Heart left ventricle (tissue), 13 donors: ENCODE results near the gene ARL8B.

ENCODE experiments used
- POLR2A ChIP-seq, 2 donors: fragments of 450-650 bp; IDR thresholded peaks; one replicate each; pipeline ENCODE4 v1.6.1; 2017; ENCODE audit warnings: antibody characterized with exemption in 2 of 2, mild to moderate bottlenecking in 2 of 2, moderate library complexity in 2 of 2
- TF ChIP-seq, protein P1 (sequence below), 12 donors: fragments of 200-600 bp; sonication (generic) in 4 of 12; IDR thresholded peaks; one replicate each; pipeline versions ENCODE4 v1.5.0 to v1.8.0; 2018 to 2022; ENCODE audit warnings: antibody characterized with exemption in 12 of 12, mild to moderate bottlenecking in 5 of 12
- donor health status: ischemic (EF 13 %, LVEDD 7.1; RV severe dilation, severe dysfunction).
- donor health status: DM: no; HTN: yes; CAD: no.
- donor health status: DM: no; HTN: no; CAD: no.
- donor health status: ischemic (EF 25% LVEDD 6.9; RV normal size, moderate dysfunction).
- donor health status: ischemic (EF 25% LVEDD 5.7; RV mildly dilated, moderate dysfunction).
- donor health status: ischemic (EF 35%, LVEDD 5.7; RV mildly dilated, moderate dysfunction).
- donor health status: nonischemic (EF 11% LVEDD 7.7; RV severe dilation, severe dysfunction).
- donor health status: DM: yes; HTN: yes; CAD: no.
- donor health status: PGD.
- donor health status: ischemic (EF 29% LVEDD 5.4; RV normal size, mild dysfunction).
- donor health status: nonischemic (EF 23%, LVEDD 6.1; RV moderate dilation, normal function).

DNA sequence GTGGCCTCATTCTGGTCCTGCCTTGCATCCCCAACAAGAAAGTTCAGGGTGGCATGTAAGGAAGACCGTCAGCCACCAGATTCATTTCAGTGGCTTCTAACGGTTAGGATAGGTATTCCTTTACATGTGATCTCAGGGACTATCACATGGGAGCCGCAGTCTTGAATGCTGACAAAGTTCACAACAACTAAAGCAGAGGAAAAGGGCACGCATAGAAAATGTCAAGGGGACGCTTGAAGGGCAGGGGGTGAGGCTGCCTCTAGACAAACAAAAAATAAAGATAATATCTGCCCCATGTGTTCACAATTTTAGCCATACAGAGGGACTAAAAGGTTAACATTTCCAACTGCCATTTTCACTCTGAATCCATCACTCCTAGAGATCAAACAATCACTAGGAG lies 31.9 kb upstream of the ARL8B start:
- TF ChIP-seq POLR2A (IDR thresholded peaks at IDR 0.05) = no peak
- TF ChIP-seq, protein P1, sequence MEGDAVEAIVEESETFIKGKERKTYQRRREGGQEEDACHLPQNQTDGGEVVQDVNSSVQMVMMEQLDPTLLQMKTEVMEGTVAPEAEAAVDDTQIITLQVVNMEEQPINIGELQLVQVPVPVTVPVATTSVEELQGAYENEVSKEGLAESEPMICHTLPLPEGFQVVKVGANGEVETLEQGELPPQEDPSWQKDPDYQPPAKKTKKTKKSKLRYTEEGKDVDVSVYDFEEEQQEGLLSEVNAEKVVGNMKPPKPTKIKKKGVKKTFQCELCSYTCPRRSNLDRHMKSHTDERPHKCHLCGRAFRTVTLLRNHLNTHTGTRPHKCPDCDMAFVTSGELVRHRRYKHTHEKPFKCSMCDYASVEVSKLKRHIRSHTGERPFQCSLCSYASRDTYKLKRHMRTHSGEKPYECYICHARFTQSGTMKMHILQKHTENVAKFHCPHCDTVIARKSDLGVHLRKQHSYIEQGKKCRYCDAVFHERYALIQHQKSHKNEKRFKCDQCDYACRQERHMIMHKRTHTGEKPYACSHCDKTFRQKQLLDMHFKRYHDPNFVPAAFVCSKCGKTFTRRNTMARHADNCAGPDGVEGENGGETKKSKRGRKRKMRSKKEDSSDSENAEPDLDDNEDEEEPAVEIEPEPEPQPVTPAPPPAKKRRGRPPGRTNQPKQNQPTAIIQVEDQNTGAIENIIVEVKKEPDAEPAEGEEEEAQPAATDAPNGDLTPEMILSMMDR (IDR thresholded peaks at IDR 0.05) = no peak
